H9 (cell line): ENCODE data around the gene CTSA. TPM values are rescaled to one million over a fixed set of nuclear protein-coding genes. Genes with fewer than 3 reads are reported as not detected.

ENCODE experiments used
- DNase-seq: peaks from one replicate; pipeline ENCODE4 v3.0.0-alpha.2; 2017
- H2AFZ ChIP-seq: one replicate; pipeline ENCODE4 v1.6.1; 2013; ENCODE audit warnings: mild to moderate bottlenecking, low read length, control low read depth, moderate library complexity
- H2AK5ac ChIP-seq: 2 replicates; pipeline ENCODE4 v1.6.1; 2013; ENCODE audit warnings: low read length, control low read depth, mixed read lengths; ENCODE audit not compliant: insufficient read length
- H2BK120ac ChIP-seq: one replicate; pipeline ENCODE4 v1.6.1; 2013; ENCODE audit warnings: low read depth, mild to moderate bottlenecking, low read length, control low read depth, inconsistent platforms; ENCODE audit not compliant: poor library complexity, severe bottlenecking
- H2BK12ac ChIP-seq: 2 replicates; pipeline ENCODE4 v1.6.1; 2013; ENCODE audit warnings: low read length, control low read depth, mixed read lengths, low read depth; ENCODE audit not compliant: insufficient read length
- H2BK15ac ChIP-seq: 2 replicates; pipeline ENCODE4 v1.6.1; 2013; ENCODE audit warnings: low read depth, low read length, control low read depth
- H2BK20ac ChIP-seq: one replicate; pipeline ENCODE4 v1.6.1; 2013; ENCODE audit warnings: low read depth, mild to moderate bottlenecking, low read length, control low read depth, inconsistent platforms; ENCODE audit not compliant: poor library complexity, severe bottlenecking
- H2BK5ac ChIP-seq: 2 replicates; pipeline ENCODE4 v1.6.1; 2013; ENCODE audit warnings: low read length, control low read depth, mixed read lengths; ENCODE audit not compliant: insufficient read length
- H3K14ac ChIP-seq: 2 replicates; pipeline ENCODE4 v1.6.1; 2013; ENCODE audit warnings: low read length, control low read depth; ENCODE audit not compliant: insufficient read depth
- H3K18ac ChIP-seq: 2 replicates; pipeline ENCODE4 v1.6.1; 2013; ENCODE audit warnings: low read depth, mild to moderate bottlenecking, mixed read lengths, low read length, control low read depth; ENCODE audit not compliant: insufficient read length
- H3K23ac ChIP-seq: 2 replicates; pipeline ENCODE4 v1.6.1; 2013; ENCODE audit warnings: low read length, control low read depth, mixed read lengths, low read depth; ENCODE audit not compliant: insufficient read length
- H3K23me2 ChIP-seq: 2 replicates; pipeline ENCODE4 v1.6.1; 2013; ENCODE audit warnings: low read depth, mild to moderate bottlenecking, mixed read lengths, low read length, control low read depth; ENCODE audit not compliant: insufficient read length, poor library complexity, severe bottlenecking
- H3K27ac ChIP-seq: 2 replicates; pipeline ENCODE4 v1.5.1; 2013; ENCODE audit warnings: low read length, control low read depth, mixed read lengths, low read depth; ENCODE audit not compliant: insufficient read length
- H3K27me3 ChIP-seq: 2 replicates; pipeline ENCODE4 v1.6.1; 2013; ENCODE audit warnings: low read length, control low read depth, inconsistent platforms; ENCODE audit not compliant: insufficient read depth
- H3K4ac ChIP-seq: 2 replicates; pipeline ENCODE4 v1.6.1; 2013; ENCODE audit warnings: low read depth, mild to moderate bottlenecking, control low read depth, inconsistent platforms, low read length, moderate library complexity
- H3K4me1 ChIP-seq: 2 replicates; pipeline ENCODE4 v1.6.1; 2013; ENCODE audit warnings: low read length, control low read depth, inconsistent platforms; ENCODE audit not compliant: insufficient read depth
- H3K4me2 ChIP-seq: 2 replicates; pipeline ENCODE4 v1.6.1; 2013; ENCODE audit warnings: low read length, control low read depth, mixed read lengths; ENCODE audit not compliant: insufficient read length, insufficient read depth
- H3K56ac ChIP-seq: 2 replicates; pipeline ENCODE4 v1.6.1; 2013; ENCODE audit warnings: low read depth, mild to moderate bottlenecking, mixed read lengths, low read length, control low read depth; ENCODE audit not compliant: insufficient read length
- H3K79me1 ChIP-seq: 2 replicates; pipeline ENCODE4 v1.6.1; 2013; ENCODE audit warnings: low read depth, mild to moderate bottlenecking, moderate library complexity, low read length, control low read depth, inconsistent platforms; ENCODE audit not compliant: insufficient read depth, poor library complexity, severe bottlenecking
- H3K79me2 ChIP-seq: 2 replicates; pipeline ENCODE4 v1.6.1; 2013; ENCODE audit warnings: low read length, control low read depth, inconsistent platforms; ENCODE audit not compliant: insufficient read depth
- H3K9ac ChIP-seq: 2 replicates; pipeline ENCODE4 v1.6.1; 2013; ENCODE audit warnings: low read length, control low read depth, mixed read lengths; ENCODE audit not compliant: insufficient read length; ENCODE audit errors: extremely low read depth
- H3K9me3 ChIP-seq: one replicate; pipeline ENCODE4 v1.6.1; 2013; ENCODE audit warnings: low read depth, low read length, inconsistent platforms; ENCODE audit not compliant: control insufficient read depth
- H3T11ph ChIP-seq: one replicate; pipeline ENCODE4 v1.6.1; 2013; ENCODE audit warnings: mild to moderate bottlenecking, low read length, control low read depth, inconsistent platforms
- H4K20me1 ChIP-seq: one replicate; pipeline ENCODE4 v1.6.1; 2013; ENCODE audit not compliant: control insufficient read depth, insufficient read length, insufficient read depth
- H4K5ac ChIP-seq: 2 replicates; pipeline ENCODE4 v1.6.1; 2013; ENCODE audit warnings: low read depth, mild to moderate bottlenecking, mixed read lengths, low read length, control low read depth; ENCODE audit not compliant: insufficient read length
- H4K8ac ChIP-seq: replicated peaks from 2 replicates; pipeline ENCODE4 v1.6.1; 2013; ENCODE audit warnings: low read length, control low read depth, mixed read lengths, low read depth; ENCODE audit not compliant: insufficient read length
- H4K91ac ChIP-seq: 2 replicates; pipeline ENCODE4 v1.6.1; 2013; ENCODE audit warnings: low read depth, mild to moderate bottlenecking, moderate library complexity, mixed read lengths, low read length, control low read depth; ENCODE audit not compliant: insufficient read length
- H3K27ac Mint-ChIP-seq, 3 experiments: 2 replicates in 2 of 3; 3 replicates in 1 of 3; pipeline ENCODE4 v1.8.0; 2020 to 2021; ENCODE audit warnings: mixed read lengths in 3 of 3, mild to moderate bottlenecking in 1 of 3, moderate library complexity in 1 of 3
- H3K27me3 Mint-ChIP-seq: 2 replicates; pipeline ENCODE4 v1.8.0; 2021; ENCODE audit warnings: low read depth, mild to moderate bottlenecking, moderate library complexity, mixed read lengths
- H3K36me3 Mint-ChIP-seq, 3 experiments: 2 replicates in 2 of 3; 3 replicates in 1 of 3; pipeline ENCODE4 v1.8.0; 2020 to 2021; ENCODE audit warnings: low read depth in 3 of 3, mixed read lengths in 3 of 3; ENCODE audit not compliant: insufficient read depth in 1 of 3
- H3K4me1 Mint-ChIP-seq, 2 experiments: 2 replicates each; pipeline ENCODE4 v1.8.0; 2020; ENCODE audit warnings: mixed read lengths in 2 of 2
- H3K4me3 Mint-ChIP-seq, 2 experiments: 2 replicates in 1 of 2; 3 replicates in 1 of 2; pipeline ENCODE4 v1.8.0; 2020 to 2021; ENCODE audit warnings: mild to moderate bottlenecking in 2 of 2, mixed read lengths in 2 of 2, moderate library complexity in 1 of 2
- H3K9me3 Mint-ChIP-seq, 2 experiments: 2 replicates in 1 of 2; 3 replicates in 1 of 2; pipeline ENCODE4 v1.8.0; 2020; ENCODE audit warnings: mild to moderate bottlenecking in 2 of 2, mixed read lengths in 2 of 2, moderate library complexity in 1 of 2
- CTCF ChIP-seq: fragments of 200-600 bp; sonication (generic); conservative IDR thresholded peaks from 3 replicates; pipeline ENCODE4 v1.8.0; 2021; ENCODE audit warnings: antibody characterized with exemption, mild to moderate bottlenecking
- WGBS: extraction: QIAGEN DNeasy Blood & Tissue Kit; methylation state at CpG from one replicate; pipeline ENCODE4 v1.1.7; 2013; ENCODE audit warnings: missing lambda C conversion rate, low lambda C conversion rate, mixed read lengths; ENCODE audit not compliant: insufficient read length; ENCODE audit errors: extremely low coverage; 5-methylcytosine and 5-hydroxymethylcytosine counted together
- total RNA-seq: library from RNA; stranded (reverse); gene quantifications from 2 replicates; pipeline ENCODE4 v1.2.1, GENCODE V29; 2021

Gene CTSA
- total RNA-seq, 1 experiment from 2014 or later, result 64.4 TPM

DNA sequence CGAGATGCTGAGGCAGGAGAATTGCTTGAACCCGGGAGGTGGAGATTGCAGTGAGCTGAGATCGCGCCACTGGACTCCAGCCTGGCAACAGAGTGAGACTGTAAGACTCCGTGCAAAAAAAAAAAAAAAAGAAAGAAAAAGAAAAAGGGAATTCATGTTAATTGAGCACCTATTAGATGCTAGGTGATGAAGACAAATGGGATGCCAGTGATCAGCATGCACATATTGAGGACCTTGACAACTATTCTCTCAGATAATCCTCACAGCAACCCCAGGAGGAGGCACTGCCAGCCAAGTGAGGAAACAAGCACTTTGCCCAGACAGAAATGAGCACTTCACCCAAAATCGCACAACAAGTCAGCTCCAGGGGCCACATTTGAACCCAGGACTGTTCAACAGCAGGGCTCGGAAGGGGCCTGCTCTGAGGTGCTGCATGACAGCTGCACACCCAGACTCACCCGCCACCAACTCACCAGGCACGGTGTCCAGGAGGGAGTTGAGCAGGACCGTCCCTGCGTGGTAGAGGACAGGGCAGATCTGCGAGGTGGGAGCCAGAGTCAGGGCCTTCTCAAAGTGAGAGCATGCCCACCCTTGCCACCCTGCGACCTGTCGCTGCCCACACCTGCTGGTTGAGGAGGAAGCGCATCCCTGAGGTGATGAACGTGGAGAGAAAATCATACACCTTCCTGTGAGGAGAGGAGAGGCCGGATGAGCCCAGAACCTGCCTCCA lies 16.2 kb downstream of the CTSA start:
- Histone ChIP-seq H3K4me2 (no peak overlapping the region), H4K5ac (no peak overlapping the region), H2AK5ac (no peak overlapping the region), H3K79me1 (no peaks in the 10 kb centered on the region), H2BK20ac (no peak overlapping the region), H2BK12ac (no peak overlapping the region), H4K20me1 (no peaks in the 10 kb centered on the region), H3K27me3 (no peaks in the 10 kb centered on the region), H2BK120ac (no peak overlapping the region), H3K56ac (no peak overlapping the region), H3K23me2 (peaks cover 13% of the 10 kb centered on the region), H3K14ac (no peak overlapping the region), H2BK5ac (no peak overlapping the region), H3K79me2 (no peaks in the 10 kb centered on the region), H3K9me3 (no peaks in the 10 kb centered on the region), H3K23ac (no peak overlapping the region), H3K4ac (no peak overlapping the region), H4K8ac (no peak overlapping the region), H4K91ac (no peak overlapping the region), H3K27ac (no peak overlapping the region), H2BK15ac (no peak overlapping the region), H3T11ph (no peak overlapping the region), H3K9ac (no peak overlapping the region), H3K4me1 (no peaks in the 10 kb centered on the region), H2AFZ (no peak overlapping the region), H3K18ac (no peak overlapping the region)
- no peaks in the 10 kb centered on the region for H3K27me3 Mint-ChIP-seq
- H3K4me3 Mint-ChIP-seq, result no peak overlapping the region
- H3K36me3 Mint-ChIP-seq, result peaks cover 53 to 62% (median 56%) of the 10 kb centered on the region in 3 experiments; a peak in 6 of 7 replicates
- no peaks in the 10 kb centered on the region for H3K9me3 Mint-ChIP-seq
- no CpG with 5 or more reads among the region's 17 CpGs for WGBS
- DNase-seq, result no peak
- no peak overlapping the region for H3K27ac Mint-ChIP-seq
- no peak for TF ChIP-seq CTCF
- H3K4me1 Mint-ChIP-seq, result peaks cover 11 to 20% of the 10 kb centered on the region in 2 experiments
